ENCODE data around the gene ZNF117.

DNA sequence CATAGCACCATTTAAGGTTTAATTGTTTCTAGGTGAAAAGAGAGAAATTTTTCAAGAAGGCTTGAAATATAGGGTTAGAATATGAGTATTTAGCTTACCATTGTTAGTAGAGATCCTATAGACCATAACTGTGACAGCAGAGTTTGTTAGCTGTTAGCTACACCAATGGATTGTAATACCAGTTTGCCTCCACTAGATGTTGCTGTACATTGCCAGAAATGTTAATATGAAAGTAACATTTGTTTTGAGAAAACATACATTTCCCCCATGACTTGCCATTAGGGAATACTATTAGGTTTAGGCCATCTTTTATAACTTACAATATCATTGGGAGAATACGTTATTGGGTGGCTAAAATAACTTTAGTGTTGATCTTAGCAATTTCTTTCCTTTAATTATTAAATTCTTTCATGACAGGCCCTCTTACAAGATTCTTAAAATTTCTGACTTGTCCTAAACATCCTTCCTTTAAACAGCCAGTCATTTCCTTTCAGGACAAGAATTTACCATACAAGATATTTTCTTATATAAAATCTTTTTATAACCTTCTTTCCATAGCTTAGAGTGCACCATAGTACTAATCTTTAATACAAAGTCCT, 39.5 kb downstream of the ZNF117 start:
- TF ChIP-seq, protein P1, sequence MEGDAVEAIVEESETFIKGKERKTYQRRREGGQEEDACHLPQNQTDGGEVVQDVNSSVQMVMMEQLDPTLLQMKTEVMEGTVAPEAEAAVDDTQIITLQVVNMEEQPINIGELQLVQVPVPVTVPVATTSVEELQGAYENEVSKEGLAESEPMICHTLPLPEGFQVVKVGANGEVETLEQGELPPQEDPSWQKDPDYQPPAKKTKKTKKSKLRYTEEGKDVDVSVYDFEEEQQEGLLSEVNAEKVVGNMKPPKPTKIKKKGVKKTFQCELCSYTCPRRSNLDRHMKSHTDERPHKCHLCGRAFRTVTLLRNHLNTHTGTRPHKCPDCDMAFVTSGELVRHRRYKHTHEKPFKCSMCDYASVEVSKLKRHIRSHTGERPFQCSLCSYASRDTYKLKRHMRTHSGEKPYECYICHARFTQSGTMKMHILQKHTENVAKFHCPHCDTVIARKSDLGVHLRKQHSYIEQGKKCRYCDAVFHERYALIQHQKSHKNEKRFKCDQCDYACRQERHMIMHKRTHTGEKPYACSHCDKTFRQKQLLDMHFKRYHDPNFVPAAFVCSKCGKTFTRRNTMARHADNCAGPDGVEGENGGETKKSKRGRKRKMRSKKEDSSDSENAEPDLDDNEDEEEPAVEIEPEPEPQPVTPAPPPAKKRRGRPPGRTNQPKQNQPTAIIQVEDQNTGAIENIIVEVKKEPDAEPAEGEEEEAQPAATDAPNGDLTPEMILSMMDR (IDR thresholded peaks at IDR 0.05): peak; percentile 73 to 83 (median 80)
- TF ChIP-seq EP300 (IDR thresholded peaks at IDR 0.05; ENCODE audit: low read depth) (no peak), POLR2A (IDR thresholded peaks at IDR 0.05) (no peak)
